Hematopoietic multipotent progenitor cell treated with erythropoietin and hydrocortisone succinate and interleukin-3 and kit ligand, for 6 days (in vitro differentiated cells): ENCODE results near the gene LDLR.
A peak's percentile ranks its signal among the peaks of the same experiment; 100 is the strongest.
"Not testable (repeated sequence)": the region's sequence is repeated elsewhere in the genome, so short reads cannot be mapped to it uniquely, and the experiment has no call there.

Source experiments
- DNase-seq: peaks from one replicate; pipeline ENCODE4 v3.0.0-alpha.2; 2015

Gene LDLR

GRCh38 chr19:11142528-11143171 is 53.4 kb downstream of the LDLR start:
- peak; percentile 45 for DNase-seq

GRCh38 chr19:11145536-11145924 is 56.3 kb downstream of the LDLR start:
- no peak for DNase-seq

- no peak for DNase-seq
Measured at GRCh38 chr19:11148001-11148400, 58.7 kb downstream of the LDLR start.

GRCh38 chr19:11151181-11151580 is 61.9 kb downstream of the LDLR start:
- DNase-seq: no peak

GRCh38 chr19:11152318-11153062 is 63.2 kb downstream of the LDLR start:
- DNase-seq: no peak

GRCh38 chr19:11154683-11155047 is 65.4 kb downstream of the LDLR start:
- DNase-seq: peak; percentile 47

- peak; percentile 100 for DNase-seq
Measured at GRCh38 chr19:11155373-11156120, 66.3 kb downstream of the LDLR start, which contains the start of gene SPC24. TSS of gene SPC24 (minus strand) at chr19:11155782. CDS start at chr19:11155776, 6 bp downstream.

GRCh38 chr19:11159598-11160439 is 70.6 kb downstream of the LDLR start:
- DNase-seq: peak; percentile 58

- DNase-seq: not testable (repeated sequence)
Measured at GRCh38 chr19:11160440-11160768, 71.1 kb downstream of the LDLR start.

GRCh38 chr19:11164296-11164695 is 75.0 kb downstream of the LDLR start:
- DNase-seq: no peak

GRCh38 chr19:11164879-11165406 is 75.7 kb downstream of the LDLR start:
- no peak for DNase-seq

- DNase-seq: no peak
Measured at GRCh38 chr19:11165486-11166030, 76.3 kb downstream of the LDLR start.

GRCh38 chr19:11166281-11167142 is 77.2 kb downstream of the LDLR start:
- peak; percentile 34 for DNase-seq

GRCh38 chr19:11168568-11168967 is 79.3 kb downstream of the LDLR start:
- DNase-seq: no peak

- DNase-seq: no peak
Measured at GRCh38 chr19:11169896-11170678, 80.8 kb downstream of the LDLR start.

- no peak for DNase-seq
Measured at GRCh38 chr19:11171144-11171543, 81.9 kb downstream of the LDLR start.

GRCh38 chr19:11172576-11172975 is 83.3 kb downstream of the LDLR start:
- no peak for DNase-seq

- no peak for DNase-seq
Measured at GRCh38 chr19:11173516-11174155, 84.4 kb downstream of the LDLR start.

- DNase-seq: no peak
Measured at GRCh38 chr19:11174336-11174735, 85.1 kb downstream of the LDLR start.

GRCh38 chr19:11175920-11176319 is 86.7 kb downstream of the LDLR start:
- no peak for DNase-seq
